ENCODE results near the gene KCTD17.

GRCh38 chr22:37014835-37015586 is 36.5 kb upstream of the KCTD17 start:
- TF ChIP-seq, protein P1, sequence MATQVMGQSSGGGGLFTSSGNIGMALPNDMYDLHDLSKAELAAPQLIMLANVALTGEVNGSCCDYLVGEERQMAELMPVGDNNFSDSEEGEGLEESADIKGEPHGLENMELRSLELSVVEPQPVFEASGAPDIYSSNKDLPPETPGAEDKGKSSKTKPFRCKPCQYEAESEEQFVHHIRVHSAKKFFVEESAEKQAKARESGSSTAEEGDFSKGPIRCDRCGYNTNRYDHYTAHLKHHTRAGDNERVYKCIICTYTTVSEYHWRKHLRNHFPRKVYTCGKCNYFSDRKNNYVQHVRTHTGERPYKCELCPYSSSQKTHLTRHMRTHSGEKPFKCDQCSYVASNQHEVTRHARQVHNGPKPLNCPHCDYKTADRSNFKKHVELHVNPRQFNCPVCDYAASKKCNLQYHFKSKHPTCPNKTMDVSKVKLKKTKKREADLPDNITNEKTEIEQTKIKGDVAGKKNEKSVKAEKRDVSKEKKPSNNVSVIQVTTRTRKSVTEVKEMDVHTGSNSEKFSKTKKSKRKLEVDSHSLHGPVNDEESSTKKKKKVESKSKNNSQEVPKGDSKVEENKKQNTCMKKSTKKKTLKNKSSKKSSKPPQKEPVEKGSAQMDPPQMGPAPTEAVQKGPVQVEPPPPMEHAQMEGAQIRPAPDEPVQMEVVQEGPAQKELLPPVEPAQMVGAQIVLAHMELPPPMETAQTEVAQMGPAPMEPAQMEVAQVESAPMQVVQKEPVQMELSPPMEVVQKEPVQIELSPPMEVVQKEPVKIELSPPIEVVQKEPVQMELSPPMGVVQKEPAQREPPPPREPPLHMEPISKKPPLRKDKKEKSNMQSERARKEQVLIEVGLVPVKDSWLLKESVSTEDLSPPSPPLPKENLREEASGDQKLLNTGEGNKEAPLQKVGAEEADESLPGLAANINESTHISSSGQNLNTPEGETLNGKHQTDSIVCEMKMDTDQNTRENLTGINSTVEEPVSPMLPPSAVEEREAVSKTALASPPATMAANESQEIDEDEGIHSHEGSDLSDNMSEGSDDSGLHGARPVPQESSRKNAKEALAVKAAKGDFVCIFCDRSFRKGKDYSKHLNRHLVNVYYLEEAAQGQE (IDR thresholded peaks at IDR 0.05): no peak
- TF ChIP-seq NR3C1 (IDR thresholded peaks at IDR 0.05): no peak

Measured in A549 (cell line).